ENCODE measurements around the gene PTPRK.
"Not testable (repeated sequence)": the region's sequence is repeated elsewhere in the genome, so short reads cannot be mapped to it uniquely, and the experiment has no call there.

DNA sequence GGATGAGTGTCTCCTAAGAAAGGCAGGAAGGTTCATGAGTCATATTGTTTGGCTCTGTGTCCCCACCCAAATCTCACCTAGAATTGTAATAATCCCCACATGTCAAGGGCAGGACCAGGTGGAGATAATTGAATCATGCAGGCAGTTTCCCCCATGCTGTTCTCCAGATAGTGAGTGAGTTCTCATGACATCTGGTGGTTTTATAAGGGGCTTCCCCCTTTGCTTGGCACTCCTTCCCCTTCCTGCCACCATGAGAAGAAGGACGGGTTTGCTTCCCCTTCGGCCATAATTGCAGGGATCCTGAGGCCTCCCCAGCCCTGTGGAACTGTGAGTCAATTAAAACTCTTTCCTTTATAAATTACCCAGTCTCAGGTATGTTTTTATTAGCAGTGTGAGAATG lies 542.2 kb downstream of the PTPRK start:
- TF ChIP-seq, protein P1, sequence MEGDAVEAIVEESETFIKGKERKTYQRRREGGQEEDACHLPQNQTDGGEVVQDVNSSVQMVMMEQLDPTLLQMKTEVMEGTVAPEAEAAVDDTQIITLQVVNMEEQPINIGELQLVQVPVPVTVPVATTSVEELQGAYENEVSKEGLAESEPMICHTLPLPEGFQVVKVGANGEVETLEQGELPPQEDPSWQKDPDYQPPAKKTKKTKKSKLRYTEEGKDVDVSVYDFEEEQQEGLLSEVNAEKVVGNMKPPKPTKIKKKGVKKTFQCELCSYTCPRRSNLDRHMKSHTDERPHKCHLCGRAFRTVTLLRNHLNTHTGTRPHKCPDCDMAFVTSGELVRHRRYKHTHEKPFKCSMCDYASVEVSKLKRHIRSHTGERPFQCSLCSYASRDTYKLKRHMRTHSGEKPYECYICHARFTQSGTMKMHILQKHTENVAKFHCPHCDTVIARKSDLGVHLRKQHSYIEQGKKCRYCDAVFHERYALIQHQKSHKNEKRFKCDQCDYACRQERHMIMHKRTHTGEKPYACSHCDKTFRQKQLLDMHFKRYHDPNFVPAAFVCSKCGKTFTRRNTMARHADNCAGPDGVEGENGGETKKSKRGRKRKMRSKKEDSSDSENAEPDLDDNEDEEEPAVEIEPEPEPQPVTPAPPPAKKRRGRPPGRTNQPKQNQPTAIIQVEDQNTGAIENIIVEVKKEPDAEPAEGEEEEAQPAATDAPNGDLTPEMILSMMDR (IDR thresholded peaks at IDR 0.05 in 2 of 3, conservative IDR thresholded peaks at IDR 0.05 in 1 of 3; ENCODE audit: borderline replicate concordance in 1 of 3, insufficient read depth in 1 of 3, low read depth in 2 of 3, low read length in 2 of 3), result not testable (repeated sequence)
- not testable (repeated sequence) for TF ChIP-seq TCF7L2 (IDR thresholded peaks at IDR 0.05; ENCODE audit: borderline replicate concordance, extremely low read depth, insufficient read depth, insufficient read length); ZNF274 (IDR thresholded peaks at IDR 0.05; ENCODE audit: low read depth, low read length); EZH2phosphoT487 (IDR thresholded peaks at IDR 0.05; ENCODE audit: borderline replicate concordance); POLR2AphosphoS5 (IDR thresholded peaks at IDR 0.05; ENCODE audit: low read depth, low read length)
